GM19452 (cell line): ENCODE measurements around the gene ZNF593.

Experiments used
- ATAC-seq: cut with Tn5 transposase; IDR thresholded peaks from one replicate; pipeline ENCODE4 v1.9.1; 2021; ENCODE audit not compliant: unreplicated experiment

The ZNF593 gene

GRCh38 chr1:26168410-26169197 is 1.1 kb upstream of the ZNF593 start, which contains the start of gene C1orf232:
Gene C1orf232 (minus strand): TSS chr1:26168963. CDS start chr1:26168499, 464 bp downstream.
- no peak for ATAC-seq

GRCh38 chr1:26169198-26169554 is 532 bp upstream of the ZNF593 start:
- no peak for ATAC-seq

- ATAC-seq, result no peak
These were observed 739 bp downstream of the ZNF593 start for GRCh38 chr1:26170472-26170821.

GRCh38 chr1:26171084-26172072 is 1.7 kb downstream of the ZNF593 start, which contains the start of gene ZNF593OS:
Gene ZNF593OS (minus strand): TSS chr1:26171832. CDS start chr1:26171661, 171 bp downstream.
- ATAC-seq, result no peak

- ATAC-seq, result no peak
These were observed 5.6 kb downstream of the ZNF593 start for GRCh38 chr1:26175346-26175745.

GRCh38 chr1:26177182-26177684 is 7.5 kb downstream of the ZNF593 start, which contains the start of gene CNKSR1:
Gene CNKSR1 (plus strand): TSS chr1:26177491. CDS start chr1:26177548, 57 bp downstream.
- ATAC-seq, result no peak

GRCh38 chr1:26180010-26180506 is 10.3 kb downstream of the ZNF593 start:
- no peak for ATAC-seq

GRCh38 chr1:26181586-26182382 is 12.1 kb downstream of the ZNF593 start:
- ATAC-seq, result no peak

GRCh38 chr1:26182383-26182696 is 12.6 kb downstream of the ZNF593 start:
- ATAC-seq, result no peak

- ATAC-seq, result no peak
These were observed 14.4 kb downstream of the ZNF593 start for GRCh38 chr1:26184086-26184485.

- no peak for ATAC-seq
These were observed 15.2 kb downstream of the ZNF593 start for GRCh38 chr1:26184883-26185282.

GRCh38 chr1:26187882-26188281 is 18.2 kb downstream of the ZNF593 start:
- no peak for ATAC-seq

GRCh38 chr1:26188477-26188876 is 18.8 kb downstream of the ZNF593 start:
- no peak for ATAC-seq

- no peak for ATAC-seq
These were observed 19.6 kb downstream of the ZNF593 start for GRCh38 chr1:26189331-26189730.

GRCh38 chr1:26189751-26190275 is 20.1 kb downstream of the ZNF593 start:
- ATAC-seq, result no peak

- ATAC-seq, result no peak
These were observed 20.8 kb downstream of the ZNF593 start, which contains the start of gene CATSPER4 for GRCh38 chr1:26190373-26190987. Gene CATSPER4 (plus strand): TSS chr1:26190602. CDS start chr1:26190628, 26 bp downstream.

- ATAC-seq, result no peak
These were observed 22.0 kb downstream of the ZNF593 start for GRCh38 chr1:26191739-26192138.

- ATAC-seq, result no peak
These were observed 26.1 kb downstream of the ZNF593 start for GRCh38 chr1:26195805-26196204.

GRCh38 chr1:26197301-26197700 is 27.6 kb downstream of the ZNF593 start:
- ATAC-seq, result no peak

GRCh38 chr1:26197813-26198212 is 28.1 kb downstream of the ZNF593 start:
- no peak for ATAC-seq
